Peyer's patch (tissue), 4 donors: Measurements from ENCODE around the gene RASA4. TPM values are rescaled to one million over a fixed set of nuclear protein-coding genes. Genes with fewer than 3 reads are reported as not detected.
A peak's percentile ranks its signal among the peaks of the same experiment; 100 is the strongest.
"Not testable (repeated sequence)": the region's sequence is repeated elsewhere in the genome, so short reads cannot be mapped to it uniquely, and the experiment has no call there.

Source experiments
- DNase-seq, 3 donors: peaks; one replicate each; pipeline ENCODE4 v3.0.0-alpha.2; 2017 to 2019
- H3K27ac ChIP-seq, 4 donors: fragments of 200-600 bp; sonication (generic); one replicate each; pipeline ENCODE4 v1.5.1; 2016 to 2019
- H3K27me3 ChIP-seq, 2 donors: fragments of 200-600 bp; sonication (generic); one replicate each; pipeline ENCODE4 v1.5.1; 2019
- H3K36me3 ChIP-seq, 3 donors: fragments of 200-600 bp; sonication (generic); one replicate each; pipeline ENCODE4 v1.5.1; 2016 to 2019
- H3K4me1 ChIP-seq, 4 donors: fragments of 200-600 bp; sonication (generic); one replicate each; pipeline ENCODE4 v1.5.1; 2016 to 2019
- H3K4me3 ChIP-seq, 4 donors: fragments of 200-600 bp; sonication (generic); 1 replicate in 3 of 4; 2 replicates in 1 of 4; pipeline ENCODE4 v1.5.1; 2016 to 2019; ENCODE audit warnings: mild to moderate bottlenecking in 1 of 4
- H3K9me3 ChIP-seq, 4 donors: fragments of 200-600 bp; sonication (generic); one replicate each; pipeline ENCODE4 v1.5.1; 2016 to 2019; ENCODE audit warnings: mild to moderate bottlenecking in 1 of 4
- small RNA-seq, 2 donors: library from RNA; depleted of rRNA; stranded (forward); fragments of <200 nt; gene quantifications; one replicate each; pipeline ENCODE3, GENCODE V24; 2016
- total RNA-seq, 4 donors: library from RNA; depleted of rRNA; stranded (reverse); fragments of >200 nt; gene quantifications; one replicate each; pipeline ENCODE4 v1.1.0, GENCODE V29; 2016

RASA4 gene
- total RNA-seq, 4 donors from 2014 or later, result 43.8 to 187 (median 123) TPM

DNA sequence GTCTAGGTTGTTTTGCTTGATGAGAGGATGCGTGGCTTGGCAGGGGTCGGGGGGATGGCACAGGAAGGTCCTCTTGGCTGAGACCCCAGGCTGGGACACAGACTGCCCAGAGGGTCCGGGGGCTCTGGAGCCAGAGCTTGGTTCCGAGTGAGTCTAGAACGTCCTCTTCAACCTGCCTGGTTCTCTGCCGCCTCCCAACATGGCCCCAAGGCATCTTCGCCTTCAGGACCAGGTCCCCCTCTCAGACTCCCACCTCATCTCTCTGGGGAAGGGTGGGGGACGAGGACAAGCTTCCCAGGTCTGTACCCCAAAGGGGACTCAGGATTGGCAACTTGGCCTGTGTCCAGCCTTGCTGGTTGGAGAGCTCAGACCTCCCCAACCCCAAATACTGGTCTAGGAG, 74.5 kb downstream of the RASA4 start:
- not testable (repeated sequence) for H3K4me3 ChIP-seq, H3K9me3 ChIP-seq, H3K27ac ChIP-seq, DNase-seq, H3K27me3 ChIP-seq, H3K4me1 ChIP-seq, H3K36me3 ChIP-seq

DNA sequence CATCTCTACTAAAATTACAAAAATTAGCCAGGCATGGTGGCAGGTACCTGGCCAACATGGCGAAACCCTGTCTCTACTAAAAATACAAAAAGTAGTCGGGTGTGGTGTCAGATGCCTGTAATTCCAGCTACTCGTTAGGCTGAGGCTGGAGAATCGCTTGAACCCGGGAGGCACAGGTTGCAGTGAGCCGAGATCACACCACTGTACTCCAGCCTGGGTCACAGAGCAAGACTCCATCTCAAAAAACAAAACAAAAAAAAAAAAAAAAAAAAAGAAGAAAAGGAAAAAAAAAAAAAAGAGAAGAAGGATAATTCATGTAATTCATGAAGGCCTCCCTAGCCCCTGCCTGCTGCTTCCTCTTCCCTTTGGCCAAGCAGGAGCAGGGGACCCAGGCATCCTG, 76.0 kb downstream of the RASA4 start:
- H3K9me3 ChIP-seq, DNase-seq, H3K27me3 ChIP-seq, H3K27ac ChIP-seq, H3K4me1 ChIP-seq, H3K36me3 ChIP-seq, H3K4me3 ChIP-seq: not testable (repeated sequence)

DNA sequence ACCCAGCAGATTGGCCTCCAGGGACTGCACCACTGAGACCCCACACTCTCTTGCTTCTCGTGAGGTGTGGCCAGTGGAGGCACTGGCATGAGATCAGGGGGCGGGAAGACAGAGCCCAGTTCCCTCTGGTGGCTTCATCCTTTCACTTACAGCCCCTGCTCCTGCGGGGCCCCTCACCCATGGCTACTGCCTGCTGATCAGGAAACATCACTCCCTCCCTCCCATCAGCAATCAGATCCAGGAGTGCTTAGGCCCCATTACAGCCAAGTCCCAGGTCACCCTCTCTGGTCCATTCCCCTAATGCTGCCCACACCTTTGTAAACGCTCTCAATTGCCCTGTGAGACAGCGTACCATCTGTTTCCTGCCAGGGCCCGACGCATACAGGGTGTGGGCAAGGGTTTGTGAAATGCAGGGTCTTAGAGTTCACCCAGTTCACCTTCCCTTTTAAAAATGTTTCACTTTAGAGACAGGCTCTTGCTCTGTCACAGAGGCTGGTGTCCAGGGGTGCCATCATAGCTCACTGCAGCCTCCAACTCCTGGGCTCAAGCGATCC, 81.4 kb downstream of the RASA4 start:
- H3K9me3 ChIP-seq, DNase-seq, H3K36me3 ChIP-seq, H3K27me3 ChIP-seq, H3K4me1 ChIP-seq, H3K4me3 ChIP-seq, H3K27ac ChIP-seq: not testable (repeated sequence)

DNA sequence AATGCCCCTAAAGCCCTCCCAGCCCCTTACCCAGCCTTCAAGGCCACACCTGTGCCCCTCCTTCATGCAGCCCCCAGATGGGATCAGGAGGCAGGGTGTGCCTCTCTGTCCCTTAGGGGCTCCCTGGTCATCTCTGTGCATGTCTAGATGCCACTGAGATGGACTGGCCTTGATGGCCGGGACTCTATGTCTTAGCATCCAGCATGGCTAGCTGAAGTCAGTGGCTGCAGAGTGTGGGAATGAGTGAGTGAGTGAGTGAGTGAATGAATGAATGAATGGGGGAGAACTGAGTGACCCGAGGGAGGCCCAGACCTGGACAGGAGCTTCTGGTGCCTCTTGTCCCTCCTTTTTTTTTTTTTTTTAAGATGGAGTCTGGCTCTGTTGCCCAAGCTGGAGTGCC, 84.4 kb downstream of the RASA4 start:
- H3K4me1 ChIP-seq, DNase-seq, H3K9me3 ChIP-seq, H3K27me3 ChIP-seq, H3K36me3 ChIP-seq, H3K27ac ChIP-seq, H3K4me3 ChIP-seq: not testable (repeated sequence)

DNA sequence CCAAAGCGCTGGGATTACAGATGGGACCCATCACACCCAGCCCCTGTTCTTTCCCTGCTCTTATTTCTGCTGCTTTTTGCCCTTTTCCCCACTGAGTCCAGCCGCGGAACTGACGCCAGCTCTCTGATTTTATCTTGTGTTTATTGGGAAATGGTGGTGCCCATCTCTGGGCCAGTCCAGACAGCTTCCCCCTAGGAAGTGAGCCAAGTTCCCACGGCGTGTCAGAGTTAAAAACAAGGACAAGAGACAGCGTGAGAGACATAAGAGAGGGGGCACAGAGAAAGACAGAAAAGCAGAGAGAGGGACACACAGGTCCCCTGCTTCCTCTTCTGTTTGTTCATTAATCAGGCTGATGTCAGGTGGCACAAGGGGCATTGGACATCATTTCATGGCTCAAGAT, 85.0 kb downstream of the RASA4 start:
- not testable (repeated sequence) for H3K9me3 ChIP-seq, H3K27me3 ChIP-seq, H3K27ac ChIP-seq, H3K36me3 ChIP-seq, H3K4me1 ChIP-seq, H3K4me3 ChIP-seq
- DNase-seq, result peak in 1 of 3 donors; percentile 14

DNA sequence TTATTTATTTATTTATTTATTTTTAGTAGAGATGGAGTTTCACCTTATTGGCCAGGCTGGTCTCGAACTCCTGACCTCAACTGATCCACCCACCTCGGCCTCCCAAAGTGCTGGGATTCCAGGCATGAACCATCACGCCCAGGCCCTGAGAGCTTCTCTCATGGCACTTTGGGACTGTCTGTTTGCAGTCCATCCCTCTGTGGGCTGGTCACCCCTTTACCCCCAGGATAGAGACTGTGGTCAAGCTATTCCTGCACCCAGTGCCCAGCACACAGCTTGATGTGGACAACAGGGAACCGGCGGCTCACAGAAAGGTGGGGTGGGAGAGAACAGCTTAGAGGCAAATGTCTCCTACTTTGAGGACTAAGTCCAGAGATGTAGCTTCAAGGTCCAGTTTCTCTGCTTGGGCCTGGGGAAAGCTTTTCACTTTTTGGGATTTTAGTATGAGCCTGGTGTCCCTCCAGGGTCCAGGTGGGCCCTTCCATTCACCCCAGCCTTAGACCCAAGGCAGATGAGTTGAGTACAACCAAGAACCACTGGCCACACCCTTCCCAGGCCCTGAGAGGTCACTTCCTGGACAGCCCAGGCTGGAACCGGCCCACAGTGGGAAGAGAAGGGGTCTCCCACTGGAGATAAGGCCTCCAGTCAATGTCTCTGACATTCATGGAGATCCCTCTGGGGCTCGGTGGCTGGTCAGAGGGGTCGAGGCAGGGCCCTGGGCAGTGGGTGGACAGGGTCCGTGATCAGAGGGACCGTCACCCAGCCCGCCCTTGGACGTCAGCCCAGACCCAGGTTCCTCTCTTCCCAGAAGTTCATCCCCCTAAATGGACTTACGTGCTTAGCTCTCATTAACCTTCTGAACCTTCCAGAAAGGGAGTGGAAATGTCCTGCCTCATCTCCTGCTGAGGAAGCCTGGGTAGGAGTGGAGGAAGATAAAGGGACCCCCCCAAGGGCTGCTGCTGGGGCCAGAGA, 88.4 kb downstream of the RASA4 start:
- not testable (repeated sequence) for H3K36me3 ChIP-seq, H3K4me3 ChIP-seq, DNase-seq, H3K27me3 ChIP-seq, H3K9me3 ChIP-seq, H3K4me1 ChIP-seq, H3K27ac ChIP-seq

DNA sequence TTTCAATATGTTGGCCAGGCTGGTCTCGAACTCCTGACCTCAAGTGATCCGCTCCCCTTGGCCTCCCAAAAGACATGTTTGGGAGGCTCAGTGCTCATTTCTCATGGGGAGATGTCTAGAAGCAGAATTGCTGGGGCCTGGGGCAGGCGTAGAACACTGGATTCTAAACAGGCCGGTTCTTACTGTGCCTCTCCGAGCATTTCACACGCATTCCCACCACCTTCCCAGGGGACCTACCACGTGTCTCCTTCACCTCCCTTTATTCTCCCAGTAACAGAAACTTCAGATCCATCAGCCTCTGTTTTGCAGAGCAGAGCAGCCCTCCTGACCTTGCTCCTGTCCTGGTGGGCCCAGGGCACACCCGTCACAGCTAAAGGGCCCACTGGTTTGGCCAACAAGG, 89.4 kb downstream of the RASA4 start:
- not testable (repeated sequence) for H3K27me3 ChIP-seq, H3K36me3 ChIP-seq, H3K9me3 ChIP-seq, H3K4me1 ChIP-seq, DNase-seq, H3K27ac ChIP-seq, H3K4me3 ChIP-seq

DNA sequence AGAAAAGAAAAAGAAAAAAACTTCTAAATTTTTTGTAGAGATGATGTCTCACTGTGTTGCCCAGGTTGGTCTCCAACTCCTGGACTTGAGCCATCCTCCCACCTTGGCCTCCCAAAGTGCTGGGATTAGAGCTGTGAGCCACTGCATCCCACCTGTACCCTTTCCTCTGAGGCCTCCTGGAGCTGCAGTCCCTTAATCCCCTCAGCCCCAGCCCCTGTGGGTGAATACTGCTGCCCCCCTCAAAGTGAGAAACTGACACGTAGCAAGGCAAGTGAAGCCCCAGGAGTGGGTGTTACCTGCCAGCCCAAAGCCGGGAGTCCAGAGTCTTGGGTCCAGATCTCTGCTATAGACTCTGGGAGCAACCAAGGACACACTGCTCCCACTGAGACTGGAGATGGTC, 91.8 kb downstream of the RASA4 start:
- not testable (repeated sequence) for H3K9me3 ChIP-seq, H3K4me3 ChIP-seq, H3K27me3 ChIP-seq, DNase-seq, H3K36me3 ChIP-seq, H3K4me1 ChIP-seq, H3K27ac ChIP-seq

Small RNAs within 50 kb of the gene (small RNA-seq; reads per million reads assigned to genes)
- 0 reads per million in 2 donors for gene UPK3BL1

Other genes starting within 250 kb of the RASA4 start
- 10 to 100 TPM; 20.7 to 63.5 (median 38.2) TPM for gene PRKRIP1, start 220.4 kb downstream of the RASA4 start, total RNA-seq
- 10 to 100 TPM in 1 of 4 donors, 1 to 10 TPM in 3; 2.1 to 39.6 (median 4.2) TPM for gene ORAI2, start 183.2 kb downstream of the RASA4 start, total RNA-seq
- 10 to 100 TPM; 10.7 to 40.5 (median 18.7) TPM for gene ALKBH4, start 151.9 kb downstream of the RASA4 start, total RNA-seq
- gene LRWD1, start 151.8 kb downstream of the RASA4 start, total RNA-seq, result 10 to 100 TPM; 22.6 to 79.2 (median 23.8) TPM
- 10 to 100 TPM; 13.2 to 27.9 (median 22.5) TPM for gene POLR2J, start 137.8 kb downstream of the RASA4 start, total RNA-seq
- 10 to 100 TPM; 31.3 to 90.8 (median 40.7) TPM for gene RASA4B, start 99.0 kb downstream of the RASA4 start, total RNA-seq
- 10 to 100 TPM; 12.6 to 43.9 (median 26.9) TPM for gene UPK3BL2, start 73.1 kb downstream of the RASA4 start, total RNA-seq
- gene SPDYE2, start 65.5 kb downstream of the RASA4 start, total RNA-seq, result not detected
- 10 to 100 TPM; 19.8 to 58.9 (median 51.0) TPM for gene POLR2J3, start 44.2 kb downstream of the RASA4 start, total RNA-seq
- gene UPK3BL1, start 26.0 kb upstream of the RASA4 start, total RNA-seq, result 10 to 100 TPM; 20.7 to 88.3 (median 41.8) TPM
- gene SPDYE2B, start 33.6 kb upstream of the RASA4 start, total RNA-seq, result not detected
- 10 to 100 TPM in 1 of 4 donors, 1 to 10 TPM in 3; 2.6 to 27.4 (median 5.3) TPM for gene POLR2J2, start 54.9 kb upstream of the RASA4 start, total RNA-seq
- 10 to 100 TPM; 14.0 to 28.9 (median 26.9) TPM for gene FAM185A, start 132.2 kb upstream of the RASA4 start, total RNA-seq